Keratinocyte (primary cell): ENCODE data around the gene SGCE. TPM values are rescaled to one million over a fixed set of nuclear protein-coding genes. Genes with fewer than 3 reads are reported as not detected.

Experiments
- DNase-seq: peaks from one replicate; pipeline ENCODE4 v3.0.0-alpha.2; 2011; ENCODE audit warnings: low read depth, missing footprints, low spot score
- FAIRE-seq: peaks from 2 replicates; lab custom pipeline; 2011; peaks lifted over from hg19 to GRCh38; lab: Jason Lieb, UNC
- H2AFZ ChIP-seq: 2 replicates; pipeline ENCODE4 v1.6.0; 2012; ENCODE audit warnings: low read length, control low read depth, inconsistent platforms; ENCODE audit not compliant: control insufficient read depth
- H3K27ac ChIP-seq: 2 replicates; pipeline ENCODE4 v1.5.1; 2011; ENCODE audit warnings: low read length; ENCODE audit not compliant: control insufficient read depth, insufficient read depth
- H3K27me3 ChIP-seq: 3 replicates; pipeline ENCODE4 v1.6.0; 2011; ENCODE audit warnings: low read length; ENCODE audit not compliant: control insufficient read depth, insufficient read depth; ENCODE audit errors: extremely low read depth
- H3K36me3 ChIP-seq, 2 experiments: 2 replicates in 1 of 2; 3 replicates in 1 of 2; pipeline ENCODE4 v1.5.1; 2011; ENCODE audit warnings: low read length in 2 of 2, mild to moderate bottlenecking in 1 of 2; ENCODE audit not compliant: control insufficient read depth in 2 of 2, insufficient read depth in 2 of 2; ENCODE audit errors: extremely low read depth in 1 of 2
- H3K4me1 ChIP-seq: 3 replicates; pipeline ENCODE4 v1.5.1; 2011; ENCODE audit warnings: low read length; ENCODE audit not compliant: control insufficient read depth, insufficient read depth; ENCODE audit errors: extremely low read depth
- H3K4me2 ChIP-seq: 3 replicates; pipeline ENCODE4 v1.6.0; 2011; ENCODE audit warnings: low read depth, low read length; ENCODE audit not compliant: control insufficient read depth, insufficient read depth; ENCODE audit errors: extremely low read depth
- H3K4me3 ChIP-seq, 3 experiments: fragments of 200-600 bp in 1 of 3; sonication (generic) in 1 of 3; 2 replicates in 2 of 3; 3 replicates in 1 of 3; pipeline ENCODE4 v1.5.1; 2011 to 2016; ENCODE audit warnings: low read length in 3 of 3, mild to moderate bottlenecking in 3 of 3, control low read depth in 2 of 3, inconsistent platforms in 1 of 3, low read depth in 1 of 3, mixed read lengths in 1 of 3, mixed run types in 1 of 3, moderate library complexity in 1 of 3; ENCODE audit not compliant: control insufficient read depth in 2 of 3, insufficient read depth in 2 of 3; ENCODE audit errors: extremely low read depth in 1 of 3
- H3K79me2 ChIP-seq: 2 replicates; pipeline ENCODE4 v1.6.0; 2012; ENCODE audit warnings: low read length; ENCODE audit not compliant: control insufficient read depth, insufficient read depth
- H3K9ac ChIP-seq: 3 replicates; pipeline ENCODE4 v1.6.0; 2011; ENCODE audit warnings: low read length; ENCODE audit not compliant: control insufficient read depth, insufficient read depth; ENCODE audit errors: extremely low read depth
- H3K9me1 ChIP-seq: 3 replicates; pipeline ENCODE4 v1.6.0; 2011; ENCODE audit warnings: low read length; ENCODE audit not compliant: control insufficient read depth, insufficient read depth; ENCODE audit errors: extremely low read depth
- H3K9me3 ChIP-seq: 2 replicates; pipeline ENCODE4 v1.5.1; 2012; ENCODE audit warnings: low read depth, low read length; ENCODE audit not compliant: control insufficient read depth
- H4K20me1 ChIP-seq: 3 replicates; pipeline ENCODE4 v1.6.0; 2011; ENCODE audit warnings: low read length; ENCODE audit not compliant: control insufficient read depth, insufficient read depth; ENCODE audit errors: extremely low read depth
- CTCF ChIP-seq, 3 experiments: IDR thresholded peaks in 1 of 3; conservative IDR thresholded peaks in 1 of 3; optimal IDR thresholded peaks in 1 of 3; 2 replicates in 2 of 3; 3 replicates in 1 of 3; pipeline versions ENCODE3 to v1.5.1; 2011; ENCODE audit warnings: low read length in 3 of 3, mild to moderate bottlenecking in 3 of 3, moderate library complexity in 2 of 3, control low read depth in 1 of 3, inconsistent platforms in 1 of 3; ENCODE audit not compliant: insufficient read depth in 2 of 3; ENCODE audit errors: extremely low read depth in 1 of 3
- EZH2 ChIP-seq: IDR thresholded peaks from one replicate; pipeline ENCODE4 v1.6.1; 2012; ENCODE audit warnings: inconsistent platforms, mild to moderate bottlenecking, low read length, moderate library complexity
- dilution Hi-C: fragments of 300-500 bp; cut with MboI; formaldehyde crosslinking; loops from one replicate; pipeline ENCODE4 v1.7.0; 2020; ENCODE audit warnings: low sequenced_read_pairs; ENCODE audit not compliant: extremely low pct_ligation_motif_present
- polyA plus RNA-seq, 5 experiments: library from polyadenylated mRNA; depleted of rRNA in 3 of 5; stranded (reverse) in 3 of 5; stranded (forward) in 1 of 5; unstranded in 1 of 5; fragments of >200 nt; gene quantifications; 1 replicate in 1 of 5; 2 replicates in 3 of 5; 3 replicates in 1 of 5; pipeline versions ENCODE4 v1.2.1 to v1.2.3, GENCODE V29; 2011 to 2012; ENCODE audit warnings: missing spikeins in 2 of 5, low read depth in 1 of 5, low replicate concordance in 1 of 5

The SGCE gene
- polyA plus RNA-seq, 1 donor (not counting 4 experiments of a cell fraction or from before 2014, with no cell fraction given) = 7.9 TPM

- no peaks in the 10 kb centered on the region for H3K4me1 ChIP-seq
Observed at GRCh38 chr7:94687810-94688209, 31.9 kb upstream of the SGCE start.

GRCh38 chr7:94687076-94687475 lies 31.1 kb upstream of the SGCE start:
- Histone ChIP-seq H3K4me2 (no peak overlapping the region), H3K9me1 (no peaks in the 10 kb centered on the region), H3K27me3 (no peaks in the 10 kb centered on the region), H3K27ac (no peak overlapping the region), H3K79me2 (no peaks in the 10 kb centered on the region), H4K20me1 (no peaks in the 10 kb centered on the region), H3K9me3 (no peaks in the 10 kb centered on the region), H3K4me1 (no peaks in the 10 kb centered on the region), H3K4me3 (no peak overlapping the region), H2AFZ (no peak overlapping the region), H3K36me3 (no peaks in the 10 kb centered on the region), H3K9ac (no peak overlapping the region)
- DNase-seq (no peak), FAIRE-seq (no peak)
- TF ChIP-seq CTCF (optimal IDR thresholded peaks at IDR 0.05 in 1 of 3, IDR thresholded peaks at IDR 0.05 in 1 of 3, conservative IDR thresholded peaks at IDR 0.05 in 1 of 3; ENCODE audit: extremely low read depth in 1 of 3, insufficient read depth in 2 of 3, low read length in 3 of 3) (no peak), EZH2 (no peak)
- dilution Hi-C loops = no loop called here

More at GRCh38 chr7:94687810-94688209, 31.9 kb upstream of the SGCE start:
- no peaks in the 10 kb centered on the region for H3K9me1 ChIP-seq
- H3K4me2 ChIP-seq = no peak overlapping the region
- DNase-seq (no peak), FAIRE-seq (no peak)
- H4K20me1 ChIP-seq = no peaks in the 10 kb centered on the region
- TF ChIP-seq EZH2 = no peak
- no peak for TF ChIP-seq CTCF (optimal IDR thresholded peaks at IDR 0.05 in 1 of 3, IDR thresholded peaks at IDR 0.05 in 1 of 3, conservative IDR thresholded peaks at IDR 0.05 in 1 of 3; ENCODE audit: extremely low read depth in 1 of 3, insufficient read depth in 2 of 3, low read length in 3 of 3)
- no peaks in the 10 kb centered on the region for H3K79me2 ChIP-seq
- H3K4me3 ChIP-seq = no peak overlapping the region
- no peaks in the 10 kb centered on the region for H3K36me3 ChIP-seq
- no peaks in the 10 kb centered on the region for H3K9me3 ChIP-seq
- dilution Hi-C loops = no loop called here
- H3K27me3 ChIP-seq = no peaks in the 10 kb centered on the region
- H3K9ac ChIP-seq = no peak overlapping the region
- no peak overlapping the region for H2AFZ ChIP-seq
- no peak overlapping the region for H3K27ac ChIP-seq
